B cell (primary cell): ENCODE results near the gene KRTAP5-9. TPM values are rescaled to one million over a fixed set of nuclear protein-coding genes. Genes with fewer than 3 reads are reported as not detected.

Experiments
- ATAC-seq: fragments of 200-7000 bp; cut with Tn5 transposase; one replicate; pipeline ENCODE4 v1.10.0; 2021; ENCODE audit warnings: low read depth, mild to moderate bottlenecking, moderate number of reproducible peaks, moderate library complexity
- CTCF ChIA-PET: fragments of 350-600 bp; sonication (Branson Sonifier 250); formaldehyde crosslinking; loops from one replicate; lab custom pipeline; 2021; ENCODE audit warnings: antibody characterized with exemption, inconsistent platforms; lab: Charles Lee
- POLR2A ChIA-PET: fragments of 350-600 bp; sonication (Branson Sonifier 250); formaldehyde crosslinking; loops from one replicate; lab custom pipeline; 2021; ENCODE audit warnings: antibody characterized with exemption; lab: Charles Lee
- DNase-seq: peaks from one replicate; pipeline ENCODE4 v3.0.0; 2013
- H2AFZ ChIP-seq: 2 replicates; pipeline ENCODE4 v1.6.1; 2012; ENCODE audit warnings: mild to moderate bottlenecking, low read depth, low read length; ENCODE audit not compliant: insufficient read depth, poor library complexity, severe bottlenecking
- H3K27ac ChIP-seq, 2 donors: 1 replicate in 1 of 2; 2 replicates in 1 of 2; pipeline ENCODE4 v1.5.1; 2012 to 2013; ENCODE audit warnings: low read length in 2 of 2, mild to moderate bottlenecking in 2 of 2, moderate library complexity in 1 of 2
- H3K27me3 ChIP-seq, 4 experiments: fragments of 200-600 bp in 1 of 4; sonication (generic) in 1 of 4; replicated peaks in 1 of 4; 1 replicate in 2 of 4; 2 replicates in 2 of 4; pipeline versions ENCODE4 v1.6.1 to v1.7.0; 2013 to 2016; ENCODE audit warnings: low read length in 3 of 4, mild to moderate bottlenecking in 2 of 4, mixed read lengths in 1 of 4, moderate library complexity in 1 of 4; ENCODE audit not compliant: insufficient read depth in 4 of 4, control insufficient read depth in 3 of 4; ENCODE audit errors: control extremely low read depth in 1 of 4
- H3K36me3 ChIP-seq, 2 experiments: replicated peaks in 1 of 2; 1 replicate in 1 of 2; 2 replicates in 1 of 2; pipeline versions ENCODE4 v1.6.1 to v1.7.1; 2013; ENCODE audit warnings: low read length in 1 of 2; ENCODE audit not compliant: insufficient read depth in 2 of 2, control insufficient read depth in 1 of 2; ENCODE audit errors: control extremely low read depth in 1 of 2, extremely low read depth in 1 of 2
- H3K4me1 ChIP-seq, 2 donors: fragments of 200-600 bp in 1 of 2; sonication (generic) in 1 of 2; 1 replicate in 1 of 2; 2 replicates in 1 of 2; pipeline versions ENCODE4 v1.5.1 to v1.6.1; 2013 to 2017; ENCODE audit warnings: low read length in 2 of 2; ENCODE audit not compliant: control insufficient read depth in 2 of 2, insufficient read depth in 2 of 2
- H3K4me2 ChIP-seq: replicated peaks from 2 replicates; pipeline ENCODE3; 2012; ENCODE audit warnings: mild to moderate bottlenecking, low read depth, low read length; ENCODE audit not compliant: poor library complexity, severe bottlenecking
- H3K4me3 ChIP-seq, 5 experiments: fragments of 200-600 bp in 1 of 5; sonication (generic) in 1 of 5; 1 replicate in 3 of 5; 2 replicates in 2 of 5; pipeline versions ENCODE4 v1.5.1 to v1.7.0; 2011 to 2016; ENCODE audit warnings: low read length in 4 of 5, mild to moderate bottlenecking in 4 of 5, low read depth in 2 of 5, control low read depth in 1 of 5, moderate library complexity in 1 of 5; ENCODE audit not compliant: insufficient read depth in 1 of 5; ENCODE audit errors: control extremely low read depth in 1 of 5, extremely low read depth in 1 of 5
- H3K79me2 ChIP-seq: fragments of 200-600 bp; sonication (generic); one replicate; pipeline ENCODE4 v1.6.0; 2016; ENCODE audit warnings: low read length; ENCODE audit not compliant: control insufficient read depth, insufficient read depth
- H3K9ac ChIP-seq: fragments of 200-600 bp; sonication (generic); 2 replicates; pipeline ENCODE4 v1.6.1; 2017; ENCODE audit warnings: mild to moderate bottlenecking, low read length, moderate library complexity
- H3K9me3 ChIP-seq, 3 donors: one replicate each; pipeline versions ENCODE4 v1.6.1 to v1.7.1; 2013; ENCODE audit warnings: low read length in 2 of 3; ENCODE audit not compliant: control insufficient read depth in 2 of 3, insufficient read depth in 1 of 3; ENCODE audit errors: control extremely low read depth in 1 of 3
- H4K20me1 ChIP-seq: 2 replicates; pipeline ENCODE4 v1.6.0; 2012; ENCODE audit warnings: mild to moderate bottlenecking, low read length; ENCODE audit not compliant: insufficient read depth, control insufficient read depth, poor library complexity, severe bottlenecking
- H3K27ac Mint-ChIP-seq: one replicate; pipeline ENCODE4 v1.8.0; 2021; ENCODE audit warnings: mixed read lengths
- H3K27me3 Mint-ChIP-seq: one replicate; pipeline ENCODE4 v1.8.0; 2021; ENCODE audit warnings: mixed read lengths
- H3K4me1 Mint-ChIP-seq: one replicate; pipeline ENCODE4 v1.8.0; 2021; ENCODE audit warnings: mixed read lengths
- H3K4me3 Mint-ChIP-seq: one replicate; pipeline ENCODE4 v1.8.0; 2021; ENCODE audit warnings: mixed read lengths
- H3K9me3 Mint-ChIP-seq: one replicate; pipeline ENCODE4 v1.8.0; 2022; ENCODE audit warnings: mixed read lengths; ENCODE audit not compliant: insufficient read depth
- EZH2 ChIP-seq: IDR thresholded peaks from 2 replicates; pipeline ENCODE4 v1.6.1; 2012; ENCODE audit warnings: borderline replicate concordance, low read depth, mild to moderate bottlenecking, moderate library complexity, low read length; ENCODE audit not compliant: insufficient read depth, poor library complexity, severe bottlenecking
- WGBS: methylation state at CpG from one replicate; pipeline ENCODE4 v1.1.5; 2013; ENCODE audit warnings: missing lambda C conversion rate; ENCODE audit not compliant: insufficient coverage; 5-methylcytosine and 5-hydroxymethylcytosine counted together
- intact Hi-C: fragments of 100-400 bp; cut with micrococcal nuclease; formaldehyde crosslinking; loops from one replicate; pipeline ENCODE4 v1.10.0; 2022
- polyA plus RNA-seq: library from polyadenylated mRNA; depleted of rRNA; stranded (reverse); fragments of >200 nt; gene quantifications from 2 replicates; pipeline ENCODE4 v1.2.3, GENCODE V29; 2012
- total RNA-seq, 2 donors: library from RNA; stranded (reverse); fragments of 120-200 nt in 1 of 2; gene quantifications; 1 replicate in 1 of 2; 2 replicates in 1 of 2; pipeline versions ENCODE4 v1.2.3 to v1.2.4, GENCODE V29; 2013 to 2022
- TF ChIP-seq, protein P1 (sequence below): fragments of 200-600 bp; IDR thresholded peaks from one replicate; pipeline ENCODE4 v1.8.0; 2022; ENCODE audit warnings: antibody characterized with exemption, mild to moderate bottlenecking

KRTAP5-9 gene
- total and polyA plus RNA-seq, 2 donors (not counting 1 experiment from before 2014, with no cell fraction given) = 0.34 to 0.95 TPM

- POLR2A ChIA-PET = no interaction called here
- no peaks in the 10 kb centered on the region for H3K4me1 ChIP-seq
- H3K79me2 ChIP-seq = no peaks in the 10 kb centered on the region
- intact Hi-C loops = no loop called here
- Mint-ChIP-seq H3K27ac (no peak overlapping the region), H3K4me3 (no peak overlapping the region), H3K9me3 (peaks cover 15% of the 10 kb centered on the region), H3K4me1 (peaks cover 2% of the 10 kb centered on the region), H3K27me3 (no peaks in the 10 kb centered on the region)
- H3K9ac ChIP-seq = no peak overlapping the region
- H3K4me3 ChIP-seq = no peak overlapping the region
- DNase-seq (no peak), ATAC-seq (no peak)
- no peaks in the 10 kb centered on the region for H4K20me1 ChIP-seq
- H3K9me3 ChIP-seq = peaks cover 3 to 27% (median 25%) of the 10 kb centered on the region in 3 donors
- 48% methylated on average over 5 of the region's 5 CpGs for WGBS
- H3K27ac ChIP-seq = no peak overlapping the region
- H3K27me3 ChIP-seq = no peaks in the 10 kb centered on the region
- CTCF ChIA-PET = interaction anchor here (0.9 kb wide), 1 partner anchor 19 kb away, joined by 3 read pairs; no protein-coding TSS in a partner anchor
- peaks cover 0 to 13% of the 10 kb centered on the region in 2 experiments for H3K36me3 ChIP-seq
- H2AFZ ChIP-seq = no peak overlapping the region
- TF ChIP-seq, protein P1, sequence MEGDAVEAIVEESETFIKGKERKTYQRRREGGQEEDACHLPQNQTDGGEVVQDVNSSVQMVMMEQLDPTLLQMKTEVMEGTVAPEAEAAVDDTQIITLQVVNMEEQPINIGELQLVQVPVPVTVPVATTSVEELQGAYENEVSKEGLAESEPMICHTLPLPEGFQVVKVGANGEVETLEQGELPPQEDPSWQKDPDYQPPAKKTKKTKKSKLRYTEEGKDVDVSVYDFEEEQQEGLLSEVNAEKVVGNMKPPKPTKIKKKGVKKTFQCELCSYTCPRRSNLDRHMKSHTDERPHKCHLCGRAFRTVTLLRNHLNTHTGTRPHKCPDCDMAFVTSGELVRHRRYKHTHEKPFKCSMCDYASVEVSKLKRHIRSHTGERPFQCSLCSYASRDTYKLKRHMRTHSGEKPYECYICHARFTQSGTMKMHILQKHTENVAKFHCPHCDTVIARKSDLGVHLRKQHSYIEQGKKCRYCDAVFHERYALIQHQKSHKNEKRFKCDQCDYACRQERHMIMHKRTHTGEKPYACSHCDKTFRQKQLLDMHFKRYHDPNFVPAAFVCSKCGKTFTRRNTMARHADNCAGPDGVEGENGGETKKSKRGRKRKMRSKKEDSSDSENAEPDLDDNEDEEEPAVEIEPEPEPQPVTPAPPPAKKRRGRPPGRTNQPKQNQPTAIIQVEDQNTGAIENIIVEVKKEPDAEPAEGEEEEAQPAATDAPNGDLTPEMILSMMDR = no peak
- TF ChIP-seq EZH2 = no peak
- H3K4me2 ChIP-seq = no peak overlapping the region
These were observed 41.1 kb upstream of the KRTAP5-9 start for GRCh38 chr11:71507102-71507501.

DNA sequence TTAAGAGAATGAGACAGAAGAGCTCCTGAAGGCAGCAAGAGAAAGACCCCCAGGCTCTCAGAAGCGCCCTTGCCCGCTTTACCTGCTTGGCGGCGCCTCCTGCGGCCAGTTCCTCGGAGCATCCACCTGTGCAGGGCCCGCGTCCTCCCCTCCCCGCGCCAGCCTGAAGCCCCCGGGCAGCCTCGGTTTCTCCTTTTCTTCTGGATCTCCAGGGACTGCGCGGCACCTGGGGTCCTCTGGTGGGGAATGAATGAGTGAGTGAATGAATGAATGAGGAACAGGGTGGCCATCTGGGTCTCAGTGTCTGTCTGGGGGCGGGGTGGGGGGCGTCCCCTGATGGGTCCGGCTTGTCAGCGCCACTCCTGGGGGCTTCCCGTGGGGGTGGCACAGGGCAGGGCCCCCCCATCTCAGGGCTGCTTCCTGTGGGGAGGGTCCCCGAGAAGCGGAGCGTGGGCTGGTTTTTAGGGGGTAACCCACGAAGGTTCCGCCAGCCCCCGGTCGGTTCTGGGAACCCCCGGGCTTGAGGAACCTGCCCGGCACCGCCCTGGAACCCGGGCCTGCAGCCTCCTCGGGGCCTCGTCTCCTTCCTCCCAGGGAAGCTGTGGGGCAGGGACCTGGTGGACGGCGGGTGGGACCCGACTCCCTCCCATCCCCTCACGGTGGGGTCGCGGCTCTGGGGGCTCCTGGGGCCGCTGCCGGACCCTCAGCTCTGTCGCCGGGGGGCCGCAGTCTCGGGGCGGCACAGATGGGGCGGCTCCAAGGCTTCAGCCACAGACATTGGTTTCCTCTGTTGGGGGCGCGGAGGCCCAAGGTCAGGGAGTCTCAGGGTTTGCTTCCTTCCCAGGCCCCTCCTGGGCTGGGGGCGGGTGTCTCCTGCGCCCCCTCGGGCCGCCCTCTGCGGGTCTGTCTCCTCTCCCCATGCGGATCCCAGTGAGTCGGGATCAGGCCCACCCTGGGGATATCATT, 29.4 kb upstream of the KRTAP5-9 start:
- Histone ChIP-seq H3K4me3 (no peak overlapping the region), H4K20me1 (no peaks in the 10 kb centered on the region), H3K36me3 (no peaks in the 10 kb centered on the region), H2AFZ (no peak overlapping the region), H3K4me2 (no peak overlapping the region), H3K9me3 (peaks cover 0 to 6% (median 0%) of the 10 kb centered on the region in 3 donors), H3K27me3 (no peaks in the 10 kb centered on the region), H3K27ac (no peak overlapping the region), H3K4me1 (no peaks in the 10 kb centered on the region), H3K79me2 (no peaks in the 10 kb centered on the region), H3K9ac (no peak overlapping the region)
- 95% methylated on average over 51 of the region's 55 CpGs for WGBS
- intact Hi-C loops = no loop called here
- TF ChIP-seq, protein P1 = no peak
- TF ChIP-seq EZH2 = no peak
- no peak for ATAC-seq
- peaks cover 6% of the 10 kb centered on the region for H3K9me3 Mint-ChIP-seq
- no peak for DNase-seq
- H3K4me3 Mint-ChIP-seq = no peak overlapping the region
- ChIA-PET POLR2A (no interaction called here), CTCF (no interaction called here)
- H3K4me1 Mint-ChIP-seq = no peaks in the 10 kb centered on the region
- no peaks in the 10 kb centered on the region for H3K27me3 Mint-ChIP-seq
- H3K27ac Mint-ChIP-seq = no peak overlapping the region
